Body of pancreas (tissue), 4 donors: ENCODE measurements around the gene SSBP4.
A peak's percentile ranks its signal among the peaks of the same experiment; 100 is the strongest.

Source experiments
- POLR2A ChIP-seq, 3 donors: fragments of 450-650 bp; IDR thresholded peaks; one replicate each; pipeline ENCODE4 v1.6.1; 2016; ENCODE audit warnings: antibody characterized with exemption in 3 of 3, mild to moderate bottlenecking in 2 of 3
- TF ChIP-seq, protein P1 (sequence below), 7 experiments: fragments of 450-650 bp in 4 of 7; fragments of 200-600 bp in 3 of 7; sonication (generic) in 3 of 7; IDR thresholded peaks; one replicate each; pipeline ENCODE4 v1.5.1; 2016 to 2019; ENCODE audit warnings: antibody characterized with exemption in 7 of 7

DNA sequence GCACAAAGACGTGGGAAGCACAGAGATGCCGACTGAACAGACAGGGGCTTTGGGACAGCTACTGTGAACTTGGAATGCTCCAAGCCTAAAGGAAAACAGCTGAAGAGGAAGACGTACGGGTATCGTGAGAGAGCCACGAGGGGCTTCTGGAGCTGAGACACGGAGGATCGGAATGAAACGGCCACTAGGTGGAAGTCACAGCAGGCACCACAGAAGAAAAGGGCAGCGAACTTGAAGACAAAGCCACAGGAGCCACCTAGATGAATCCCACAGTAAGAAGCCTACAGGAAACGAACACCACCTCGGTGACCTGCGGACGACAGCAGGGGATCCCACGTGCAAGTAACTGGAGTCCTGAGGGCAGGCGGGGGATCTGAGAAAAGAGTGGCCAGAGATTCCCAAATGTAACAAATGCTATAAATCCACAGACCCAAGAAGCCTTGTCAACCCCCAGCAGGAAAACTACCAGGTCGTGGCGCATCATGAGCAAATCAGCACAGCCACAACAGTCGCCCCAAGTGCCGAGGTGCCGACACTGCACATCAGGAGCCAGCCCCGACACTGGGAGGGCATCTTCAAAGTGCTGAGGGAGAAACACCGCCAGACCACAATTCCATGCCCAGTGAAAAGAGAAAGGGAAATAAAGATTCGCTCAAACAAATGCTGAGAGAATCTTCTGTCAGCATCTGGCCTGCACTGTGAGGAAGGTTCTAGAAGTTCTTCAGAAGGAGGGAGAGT lies 58.0 kb downstream of the SSBP4 start:
- TF ChIP-seq POLR2A (IDR thresholded peaks at IDR 0.05), result no peak
- TF ChIP-seq, protein P1, sequence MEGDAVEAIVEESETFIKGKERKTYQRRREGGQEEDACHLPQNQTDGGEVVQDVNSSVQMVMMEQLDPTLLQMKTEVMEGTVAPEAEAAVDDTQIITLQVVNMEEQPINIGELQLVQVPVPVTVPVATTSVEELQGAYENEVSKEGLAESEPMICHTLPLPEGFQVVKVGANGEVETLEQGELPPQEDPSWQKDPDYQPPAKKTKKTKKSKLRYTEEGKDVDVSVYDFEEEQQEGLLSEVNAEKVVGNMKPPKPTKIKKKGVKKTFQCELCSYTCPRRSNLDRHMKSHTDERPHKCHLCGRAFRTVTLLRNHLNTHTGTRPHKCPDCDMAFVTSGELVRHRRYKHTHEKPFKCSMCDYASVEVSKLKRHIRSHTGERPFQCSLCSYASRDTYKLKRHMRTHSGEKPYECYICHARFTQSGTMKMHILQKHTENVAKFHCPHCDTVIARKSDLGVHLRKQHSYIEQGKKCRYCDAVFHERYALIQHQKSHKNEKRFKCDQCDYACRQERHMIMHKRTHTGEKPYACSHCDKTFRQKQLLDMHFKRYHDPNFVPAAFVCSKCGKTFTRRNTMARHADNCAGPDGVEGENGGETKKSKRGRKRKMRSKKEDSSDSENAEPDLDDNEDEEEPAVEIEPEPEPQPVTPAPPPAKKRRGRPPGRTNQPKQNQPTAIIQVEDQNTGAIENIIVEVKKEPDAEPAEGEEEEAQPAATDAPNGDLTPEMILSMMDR (IDR thresholded peaks at IDR 0.05), result peak in 1 of 7 experiments; percentile 9
